GM21576 (cell line): ENCODE measurements around the gene SDHB.

Source experiments
- ATAC-seq: cut with Tn5 transposase; IDR thresholded peaks from one replicate; pipeline ENCODE4 v1.9.1; 2021; ENCODE audit warnings: mild to moderate bottlenecking, moderate library complexity; ENCODE audit not compliant: unreplicated experiment

SDHB gene

GRCh38 chr1:16989676-16990391 lies 64.0 kb downstream of the SDHB start:
- ATAC-seq = no peak

GRCh38 chr1:16988210-16988609 lies 65.6 kb downstream of the SDHB start:
- ATAC-seq = no peak

DNA sequence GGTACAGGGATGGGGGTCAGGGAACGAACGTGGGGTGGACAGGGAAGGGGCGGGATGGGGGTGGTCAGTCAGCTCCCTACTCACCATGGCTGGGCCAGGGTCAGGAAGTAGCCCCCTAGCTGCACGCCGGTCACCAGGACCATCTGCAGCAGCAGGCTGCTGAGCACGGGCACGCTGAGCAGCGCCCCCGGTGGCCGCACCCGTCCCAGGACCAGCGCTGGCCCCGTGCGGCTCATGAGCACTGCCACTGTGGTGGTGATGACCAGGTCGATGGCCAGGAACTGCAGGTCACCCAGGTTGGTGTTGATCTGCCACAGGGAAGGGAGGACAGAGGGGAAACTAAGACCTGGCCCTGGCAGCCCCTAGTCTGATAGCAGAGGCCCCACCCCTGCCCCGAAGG lies 66.9 kb downstream of the SDHB start:
- no peak for ATAC-seq

GRCh38 chr1:16986560-16986959 lies 67.3 kb downstream of the SDHB start:
- no peak for ATAC-seq

DNA sequence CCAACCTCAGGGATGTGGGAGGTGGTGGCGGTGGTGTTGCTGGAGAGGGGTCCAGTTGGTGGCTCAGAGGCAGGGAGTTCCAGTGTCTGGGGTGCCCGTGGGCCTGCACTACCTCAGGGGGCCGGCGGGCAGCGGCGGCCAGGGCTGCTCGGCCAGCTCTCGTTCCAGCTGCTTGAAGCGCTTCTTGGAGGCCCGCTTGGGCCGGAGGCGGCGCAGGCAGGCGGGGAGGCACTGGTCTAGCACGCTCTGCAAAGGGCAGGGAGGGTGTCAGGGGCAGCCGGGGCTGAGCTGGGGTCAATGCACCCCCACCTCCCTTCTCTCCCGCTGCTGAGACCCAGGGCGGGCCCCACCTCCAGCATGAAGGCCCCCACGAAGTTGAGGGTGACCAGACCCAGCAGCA lies 67.7 kb downstream of the SDHB start:
- ATAC-seq = no peak

- no peak for ATAC-seq
Observed at GRCh38 chr1:16984717-16985116, 69.1 kb downstream of the SDHB start.

DNA sequence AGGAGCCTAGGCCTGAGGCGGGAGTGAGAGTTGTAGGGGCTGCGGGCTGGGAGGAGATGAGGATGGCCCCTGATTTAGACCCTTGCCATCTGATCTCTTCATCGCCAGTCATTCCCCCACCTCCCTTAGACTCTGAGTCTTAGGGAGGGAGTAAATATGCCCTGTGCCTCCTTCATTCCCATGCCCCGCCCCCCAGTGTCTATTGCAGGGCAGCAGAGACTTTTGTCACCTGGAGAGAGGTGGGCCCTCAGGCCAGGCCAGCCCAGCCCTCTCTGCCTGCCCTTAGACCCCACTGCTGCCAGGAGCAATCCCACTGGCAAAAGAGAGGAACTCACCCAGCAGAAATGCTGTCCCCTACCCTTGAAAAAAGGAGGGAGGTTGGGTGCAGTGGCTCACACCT lies 70.2 kb downstream of the SDHB start:
- no peak for ATAC-seq

DNA sequence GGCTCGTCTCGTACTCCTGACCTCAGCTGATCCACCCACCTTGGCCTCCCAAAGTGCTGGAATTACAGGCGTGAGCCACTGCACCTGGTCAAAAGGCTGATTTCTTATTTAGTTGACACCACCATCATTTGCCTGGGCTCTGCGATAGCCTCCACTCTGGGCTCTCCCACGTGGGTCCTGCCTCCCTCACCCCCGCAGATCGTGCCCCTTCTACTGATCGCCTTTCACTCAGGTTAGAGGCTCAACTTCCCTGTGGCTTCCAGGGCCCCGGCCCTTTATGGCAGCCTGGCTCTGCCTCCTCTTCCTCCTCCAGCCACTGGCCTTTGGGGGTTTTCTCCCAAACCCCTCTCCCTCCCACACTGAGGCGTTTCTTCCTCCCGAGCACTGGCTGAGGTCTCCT lies 70.9 kb downstream of the SDHB start:
- no peak for ATAC-seq

GRCh38 chr1:16981269-16981849 lies 72.5 kb downstream of the SDHB start:
- no peak for ATAC-seq

DNA sequence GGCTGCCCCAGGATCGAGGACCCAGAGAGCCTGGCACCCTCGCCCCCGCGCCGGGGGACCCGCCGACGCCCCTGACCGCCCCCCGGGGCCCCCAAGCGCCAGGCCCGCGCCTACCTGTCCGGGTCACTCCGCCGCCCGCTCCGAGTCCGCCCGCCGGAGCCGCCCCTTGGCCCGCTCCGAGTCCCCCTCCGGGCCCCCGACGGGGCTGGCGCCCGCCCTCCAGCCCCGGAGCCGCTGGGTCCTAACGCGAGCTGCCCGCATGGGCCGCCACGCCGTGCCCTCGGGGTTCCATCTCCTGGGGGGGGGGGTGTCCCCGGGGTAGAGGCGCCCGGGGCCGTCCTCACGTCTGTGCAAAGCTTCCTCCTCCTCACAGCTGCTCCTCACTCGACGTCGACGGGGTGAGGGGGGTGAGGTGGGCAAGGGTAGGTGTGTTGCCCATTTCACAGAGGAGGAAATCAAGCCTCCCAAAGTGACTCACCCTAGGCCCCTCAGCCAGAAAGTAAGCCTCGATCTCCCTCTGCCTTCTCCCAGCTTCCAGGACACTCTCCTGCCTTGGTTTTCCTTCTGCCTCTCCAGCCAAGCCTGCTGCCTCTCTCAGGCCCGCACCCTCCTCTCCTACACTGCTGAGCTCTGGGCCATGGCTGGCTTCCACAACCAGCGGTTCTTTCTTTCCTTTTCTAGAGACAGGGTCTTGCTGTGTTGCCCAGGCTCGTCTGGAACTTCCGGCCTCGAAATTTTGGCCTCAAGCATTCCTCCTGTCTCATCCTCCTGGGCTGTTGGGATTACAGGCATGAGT lies 73.2 kb downstream of the SDHB start, which contains the start of gene MFAP2:
Gene MFAP2, minus strand, starts transcription at position 148 of the 796 bp plus-strand sequence. CDS start 2,347 bp downstream, outside the sequence.
- ATAC-seq = no peak

GRCh38 chr1:16979475-16980327 lies 74.1 kb downstream of the SDHB start:
- no peak for ATAC-seq

DNA sequence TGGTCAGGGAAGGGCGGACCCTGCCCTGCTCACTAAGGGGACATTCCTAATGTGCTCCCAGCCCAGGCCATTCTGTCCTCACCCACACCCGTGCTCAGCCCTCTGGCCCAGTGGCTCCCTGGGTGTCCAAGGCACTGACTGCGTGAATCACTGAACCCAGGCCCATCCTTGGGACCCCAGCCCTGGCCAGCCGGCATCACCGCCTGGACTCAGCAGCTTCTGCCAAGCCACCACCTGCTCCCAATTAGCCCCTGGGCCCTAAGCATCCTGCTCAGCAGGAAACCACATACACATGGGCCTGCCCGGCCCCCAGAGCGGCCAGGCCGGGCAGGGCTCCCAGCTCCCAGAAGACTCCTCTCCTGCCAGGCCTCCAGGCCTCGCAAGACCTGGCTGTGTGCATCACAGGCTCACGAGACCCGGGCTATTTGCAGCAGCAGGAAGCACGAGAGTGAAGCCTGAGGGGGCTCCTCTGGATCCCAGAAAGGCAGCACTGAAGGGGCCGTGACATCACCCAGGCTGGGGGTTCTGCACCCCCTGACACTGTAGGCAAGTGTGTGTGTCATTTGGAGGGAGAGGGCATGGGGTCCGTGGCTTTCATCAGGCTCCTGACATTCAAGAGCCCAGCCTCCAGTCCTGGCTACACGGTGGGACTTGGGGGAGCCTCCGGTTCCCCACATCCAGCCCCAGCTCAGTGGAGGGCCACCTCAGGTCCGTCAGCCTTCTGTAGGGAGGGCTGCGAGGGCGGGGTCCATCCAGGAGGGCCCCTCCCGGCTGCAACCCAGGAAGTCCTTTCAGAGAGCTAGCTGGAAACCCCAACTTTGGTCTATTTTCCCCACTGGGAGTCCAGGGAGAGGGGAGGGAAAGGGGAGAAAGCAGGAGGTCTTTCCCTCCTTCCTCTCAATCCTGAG lies 75.0 kb downstream of the SDHB start:
- ATAC-seq = no peak

- no peak for ATAC-seq
Observed at GRCh38 chr1:16978139-16978538, 75.7 kb downstream of the SDHB start.

DNA sequence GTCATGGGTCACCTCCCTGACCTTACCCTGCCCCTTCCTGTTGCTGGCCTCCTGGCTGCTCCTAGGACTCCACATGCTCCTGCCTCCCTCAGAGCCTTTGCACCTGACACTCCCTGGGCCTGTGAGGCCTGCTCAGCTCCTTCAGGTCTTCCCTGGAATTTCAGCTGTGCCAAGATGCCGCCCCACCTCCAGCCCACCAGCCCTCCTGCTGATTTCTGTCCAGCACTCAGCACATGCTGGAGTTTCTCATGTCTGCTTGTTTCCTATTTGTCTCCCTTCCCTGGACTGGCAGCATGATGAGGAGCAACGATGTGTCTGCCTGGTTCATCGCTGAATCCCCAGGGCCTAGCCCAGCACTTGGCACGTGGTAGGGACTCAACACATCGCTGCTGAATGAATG lies 76.5 kb downstream of the SDHB start:
- ATAC-seq = no peak

GRCh38 chr1:16976966-16977365 lies 76.9 kb downstream of the SDHB start:
- no peak for ATAC-seq

GRCh38 chr1:16975838-16976237 lies 78.0 kb downstream of the SDHB start:
- no peak for ATAC-seq

GRCh38 chr1:16975211-16975610 lies 78.6 kb downstream of the SDHB start:
- ATAC-seq = no peak

DNA sequence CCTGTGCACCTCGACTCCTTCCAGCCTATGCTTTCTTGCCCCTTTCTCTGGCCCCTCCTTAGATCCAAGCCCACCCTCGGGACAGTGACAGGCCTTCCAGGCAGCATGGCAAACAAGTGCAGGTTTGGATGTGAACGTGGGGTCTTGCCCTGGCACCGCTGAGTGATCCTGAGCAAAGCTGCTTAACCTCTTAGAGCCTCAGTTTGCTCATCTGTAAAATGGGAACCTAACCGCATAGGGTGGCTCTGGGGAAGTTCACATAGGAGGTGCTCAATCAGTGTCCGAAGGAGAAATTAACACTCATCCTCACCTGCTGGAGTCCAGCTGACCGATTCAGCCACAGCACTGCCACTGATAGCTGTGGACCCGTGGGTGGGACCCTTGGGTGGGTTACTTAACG lies 80.6 kb downstream of the SDHB start:
- ATAC-seq = no peak

DNA sequence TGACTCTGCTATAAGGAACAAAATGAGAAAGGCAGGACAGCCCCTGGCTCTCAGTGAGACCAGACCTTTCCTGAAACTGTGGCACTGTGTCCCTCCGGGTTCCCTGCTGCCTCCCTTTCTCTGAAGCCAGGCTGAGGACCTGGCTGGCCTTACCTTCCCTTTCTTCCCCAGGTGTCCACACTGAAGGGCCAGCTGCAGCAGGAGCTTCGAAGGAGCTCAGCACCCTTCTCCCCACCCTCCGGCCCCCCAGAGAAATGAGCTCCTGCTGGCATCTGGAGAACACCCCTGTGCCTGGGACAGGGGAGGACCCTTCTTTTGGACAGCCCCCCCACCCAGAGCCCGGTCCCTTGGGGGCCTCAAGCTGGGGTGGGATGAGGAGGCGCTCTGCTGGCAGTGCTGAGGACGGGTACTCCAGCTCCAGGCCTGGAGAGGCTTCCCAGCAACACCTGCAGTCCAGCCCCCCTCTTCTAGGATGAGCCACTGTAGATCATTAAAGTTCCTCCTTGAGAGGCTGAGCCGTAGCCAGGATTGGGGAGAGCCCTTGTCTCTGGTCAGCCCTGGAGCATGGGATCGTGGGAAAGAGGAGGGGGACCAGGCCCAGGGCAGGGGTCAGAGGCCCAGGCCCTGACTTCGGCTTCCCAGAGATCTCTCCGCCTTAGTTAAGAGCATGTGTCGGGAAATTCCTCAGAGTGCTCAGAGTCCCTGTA lies 81.5 kb downstream of the SDHB start:
- ATAC-seq = no peak
